Measurements from ENCODE around the gene RESF1. TPM values are rescaled to one million over a fixed set of nuclear protein-coding genes. Genes with fewer than 3 reads are reported as not detected.

RESF1 gene
- total RNA-seq, 1 donor from 2014 or later: 32.3 TPM

- Histone ChIP-seq H3K36me3 (ENCODE audit: control insufficient read depth, insufficient read depth, low read length) (no peaks in the 10 kb centered on the region), H3K27me3 (ENCODE audit: control insufficient read depth, insufficient read depth, low read length) (no peaks in the 10 kb centered on the region), H3K4me3 (ENCODE audit: low read depth, low read length) (no peak overlapping the region)
- TF ChIP-seq CTCF (IDR thresholded peaks at IDR 0.05; ENCODE audit: insufficient read depth, low read length, poor library complexity, severe bottlenecking): no peak
- no peak for DNase-seq (ENCODE audit: low read depth)
Observed at GRCh38 chr12:31991815-31992214, 32.6 kb downstream of the RESF1 start.

GRCh38 chr12:31999692-32000091, 40.5 kb downstream of the RESF1 start:
- H3K27me3 ChIP-seq (ENCODE audit: control insufficient read depth, insufficient read depth, low read length): no peaks in the 10 kb centered on the region
- H3K4me3 ChIP-seq (ENCODE audit: low read depth, low read length): no peak overlapping the region
- no peak for DNase-seq (ENCODE audit: low read depth)
- TF ChIP-seq CTCF (IDR thresholded peaks at IDR 0.05; ENCODE audit: insufficient read depth, low read length, poor library complexity, severe bottlenecking): no peak
- peaks cover 2% of the 10 kb centered on the region for H3K36me3 ChIP-seq (ENCODE audit: control insufficient read depth, insufficient read depth, low read length)

- no peak for TF ChIP-seq CTCF (IDR thresholded peaks at IDR 0.05; ENCODE audit: insufficient read depth, low read length, poor library complexity, severe bottlenecking)
- H3K27me3 ChIP-seq (ENCODE audit: control insufficient read depth, insufficient read depth, low read length): no peaks in the 10 kb centered on the region
- H3K36me3 ChIP-seq (ENCODE audit: control insufficient read depth, insufficient read depth, low read length): peaks cover 2% of the 10 kb centered on the region
- no peak overlapping the region for H3K4me3 ChIP-seq (ENCODE audit: low read depth, low read length)
- no peak for DNase-seq (ENCODE audit: low read depth)
Observed at GRCh38 chr12:32000373-32001005, 41.3 kb downstream of the RESF1 start.

- H3K27me3 ChIP-seq (ENCODE audit: control insufficient read depth, insufficient read depth, low read length): no peaks in the 10 kb centered on the region
- H3K4me3 ChIP-seq (ENCODE audit: low read depth, low read length): no peak overlapping the region
- no peak for DNase-seq (ENCODE audit: low read depth)
- H3K36me3 ChIP-seq (ENCODE audit: control insufficient read depth, insufficient read depth, low read length): peaks cover 2% of the 10 kb centered on the region
- no peak for TF ChIP-seq CTCF (IDR thresholded peaks at IDR 0.05; ENCODE audit: insufficient read depth, low read length, poor library complexity, severe bottlenecking)
Observed at GRCh38 chr12:32002848-32003493, 43.8 kb downstream of the RESF1 start.

GRCh38 chr12:32003654-32004053, 44.4 kb downstream of the RESF1 start:
- no peak for TF ChIP-seq CTCF (IDR thresholded peaks at IDR 0.05; ENCODE audit: insufficient read depth, low read length, poor library complexity, severe bottlenecking)
- Histone ChIP-seq H3K27me3 (ENCODE audit: control insufficient read depth, insufficient read depth, low read length) (no peaks in the 10 kb centered on the region), H3K4me3 (ENCODE audit: low read depth, low read length) (no peak overlapping the region), H3K36me3 (ENCODE audit: control insufficient read depth, insufficient read depth, low read length) (peaks cover 2% of the 10 kb centered on the region)
- no peak for DNase-seq (ENCODE audit: low read depth)

All from kidney epithelial cell (primary cell).